HEK293 (cell line): ENCODE data around the gene SEC24A.

Source experiments
- CTCF ChIA-PET: fragments of 350-600 bp; formaldehyde crosslinking; extraction: SDS; loops from one replicate; lab custom pipeline; 2021; ENCODE audit warnings: antibody characterized with exemption; lab: Yijun Ruan, JAX
- POLR2A ChIA-PET: fragments of 300-600 bp; formaldehyde crosslinking; extraction: SDS; loops from one replicate; lab custom pipeline; 2020; ENCODE audit warnings: antibody characterized with exemption, inconsistent platforms; lab: Yijun Ruan, JAX
- H3K27ac ChIP-seq: fragments of 200-500 bp; sonication (Bioruptor generic); 2 replicates; pipeline ENCODE4 v1.5.1; 2014; ENCODE audit warnings: low read depth, low read length, control low read depth, inconsistent platforms; ENCODE audit errors: extremely low read depth
- H3K36me3 ChIP-seq, 2 experiments: fragments of 200-500 bp in 1 of 2; sonication (Bioruptor generic) in 1 of 2; 1 replicate in 1 of 2; 2 replicates in 1 of 2; pipeline ENCODE4 v1.5.1; 2014 to 2017; ENCODE audit warnings: inconsistent platforms in 2 of 2, low read length in 2 of 2; ENCODE audit not compliant: control insufficient read depth in 2 of 2, insufficient read depth in 1 of 2
- H3K4me1 ChIP-seq: fragments of 200-500 bp; sonication (Bioruptor generic); 2 replicates; pipeline ENCODE4 v1.5.1; 2014; ENCODE audit warnings: mild to moderate bottlenecking, low read length, inconsistent platforms; ENCODE audit not compliant: control insufficient read depth, insufficient read depth
- H3K4me3 ChIP-seq: 2 replicates; pipeline ENCODE4 v1.5.1; 2011; ENCODE audit warnings: low read depth, mild to moderate bottlenecking, control low read depth, low read length, moderate library complexity
- H3K9me3 ChIP-seq: fragments of 200-500 bp; sonication (Bioruptor generic); 2 replicates; pipeline ENCODE4 v1.5.1; 2014; ENCODE audit warnings: low read depth, low read length, inconsistent platforms; ENCODE audit not compliant: control insufficient read depth, insufficient read depth
- BCL6B ChIP-seq: fragments of 450-650 bp; formaldehyde crosslinking; IDR thresholded peaks from 2 replicates; pipeline ENCODE4 v1.5.1; 2017; ENCODE audit warnings: missing biosample characterization, missing genetic modification characterization
- FEZF1 ChIP-seq: fragments of 450-650 bp; formaldehyde crosslinking; IDR thresholded peaks from 2 replicates; pipeline ENCODE4 v1.5.1; 2016; ENCODE audit warnings: missing biosample characterization, missing genetic modification characterization
- HOXD13 ChIP-seq: sonication (generic); formaldehyde crosslinking; IDR thresholded peaks from 2 replicates; pipeline ENCODE4 v1.8.0; 2022; ENCODE audit warnings: missing genetic modification reagents, borderline replicate concordance
- IKZF3 ChIP-seq: fragments of 450-650 bp; IDR thresholded peaks from 2 replicates; pipeline ENCODE4 v1.5.0; 2018; ENCODE audit warnings: missing biosample characterization, mild to moderate bottlenecking, missing genetic modification characterization, moderate library complexity
- KLF17 ChIP-seq: fragments of 450-650 bp; formaldehyde crosslinking; IDR thresholded peaks from 2 replicates; pipeline ENCODE4 v1.5.1; 2016; ENCODE audit warnings: missing biosample characterization, missing genetic modification characterization
- PBX3 ChIP-seq: sonication (generic); formaldehyde crosslinking; IDR thresholded peaks from 2 replicates; pipeline ENCODE4 v1.8.1; 2022; ENCODE audit warnings: mild to moderate bottlenecking, moderate library complexity, missing genetic modification reagents
- PRDM10 ChIP-seq: fragments of 450-650 bp; formaldehyde crosslinking; IDR thresholded peaks from 2 replicates; pipeline ENCODE4 v1.5.1; 2016; ENCODE audit warnings: missing biosample characterization, missing genetic modification characterization
- PRDM4 ChIP-seq: fragments of 450-650 bp; formaldehyde crosslinking; IDR thresholded peaks from 2 replicates; pipeline ENCODE4 v1.5.1; 2017; ENCODE audit warnings: missing biosample characterization, missing genetic modification characterization
- SALL2 ChIP-seq: fragments of 450-650 bp; formaldehyde crosslinking; IDR thresholded peaks from 2 replicates; pipeline ENCODE4 v1.5.0; 2017; ENCODE audit warnings: missing biosample characterization, mild to moderate bottlenecking, missing genetic modification characterization, borderline replicate concordance
- ZBTB21 ChIP-seq: fragments of 450-650 bp; formaldehyde crosslinking; IDR thresholded peaks from 2 replicates; pipeline ENCODE4 v1.5.1; 2017; ENCODE audit warnings: missing biosample characterization, missing genetic modification characterization
- ZNF133 ChIP-seq: fragments of 450-650 bp; formaldehyde crosslinking; IDR thresholded peaks from 2 replicates; pipeline ENCODE4 v1.5.1; 2016; ENCODE audit warnings: missing biosample characterization, missing genetic modification characterization
- ZNF16 ChIP-seq: fragments of 450-650 bp; formaldehyde crosslinking; IDR thresholded peaks from 2 replicates; pipeline ENCODE4 v1.5.1; 2016; ENCODE audit warnings: low read depth, missing biosample characterization, missing genetic modification characterization
- ZNF174 ChIP-seq: fragments of 450-650 bp; formaldehyde crosslinking; IDR thresholded peaks from 2 replicates; pipeline ENCODE4 v1.5.0; 2017; ENCODE audit warnings: missing biosample characterization, mild to moderate bottlenecking, missing genetic modification characterization
- ZNF175 ChIP-seq: fragments of 450-650 bp; formaldehyde crosslinking; IDR thresholded peaks from 2 replicates; pipeline ENCODE4 v1.5.1; 2016; ENCODE audit warnings: missing biosample characterization, missing genetic modification characterization
- ZNF23 ChIP-seq: fragments of 450-650 bp; formaldehyde crosslinking; IDR thresholded peaks from 2 replicates; pipeline ENCODE4 v1.5.1; 2016; ENCODE audit warnings: missing biosample characterization, missing genetic modification characterization, borderline replicate concordance
- ZNF37A ChIP-seq: fragments of 450-650 bp; IDR thresholded peaks from 2 replicates; pipeline ENCODE4 v1.5.1; 2018; ENCODE audit warnings: missing biosample characterization, missing genetic modification characterization
- ZNF394 ChIP-seq: fragments of 450-650 bp; formaldehyde crosslinking; IDR thresholded peaks from 2 replicates; pipeline ENCODE4 v1.5.1; 2016; ENCODE audit warnings: missing biosample characterization, missing genetic modification characterization, mild to moderate bottlenecking, moderate library complexity, borderline replicate concordance
- ZNF514 ChIP-seq: fragments of 450-650 bp; formaldehyde crosslinking; IDR thresholded peaks from 2 replicates; pipeline ENCODE4 v1.5.1; 2016; ENCODE audit warnings: missing biosample characterization, missing genetic modification characterization
- ZNF549 ChIP-seq: fragments of 450-650 bp; IDR thresholded peaks from 2 replicates; pipeline ENCODE4 v1.5.1; 2018; ENCODE audit warnings: missing biosample characterization, missing genetic modification characterization, mild to moderate bottlenecking, inconsistent platforms, moderate library complexity
- ZNF558 ChIP-seq: fragments of 450-650 bp; formaldehyde crosslinking; IDR thresholded peaks from 2 replicates; pipeline ENCODE4 v1.5.1; 2016; ENCODE audit warnings: missing biosample characterization, missing genetic modification characterization
- ZNF571 ChIP-seq: fragments of 450-650 bp; formaldehyde crosslinking; IDR thresholded peaks from 2 replicates; pipeline ENCODE4 v1.5.0; 2017; ENCODE audit warnings: missing biosample characterization, missing genetic modification characterization
- ZNF600 ChIP-seq: fragments of 450-650 bp; formaldehyde crosslinking; IDR thresholded peaks from 2 replicates; pipeline ENCODE4 v1.5.1; 2016; ENCODE audit warnings: missing biosample characterization, missing genetic modification characterization
- ZNF645 ChIP-seq: fragments of 450-650 bp; formaldehyde crosslinking; IDR thresholded peaks from 2 replicates; pipeline ENCODE4; 2016; ENCODE audit warnings: missing biosample characterization, missing genetic modification characterization
- ZNF660 ChIP-seq: fragments of 450-650 bp; IDR thresholded peaks from 2 replicates; pipeline ENCODE4 v1.5.1; 2018; ENCODE audit warnings: missing biosample characterization, mild to moderate bottlenecking, missing genetic modification characterization
- ZNF776 ChIP-seq: fragments of 450-650 bp; formaldehyde crosslinking; IDR thresholded peaks from 2 replicates; pipeline ENCODE4 v1.5.0; 2017; ENCODE audit warnings: missing biosample characterization, missing genetic modification characterization, borderline replicate concordance

SEC24A gene

GRCh38 chr5:134648425-134649162 lies at the start of gene SEC24A:
Gene SEC24A, plus strand, starts transcription at chr5:134648785. Its CDS starts 292 bp downstream, at chr5:134649077.
- no peaks in the 10 kb centered on the region for H3K9me3 ChIP-seq
- ChIA-PET CTCF (interaction anchor here (0.6 kb wide), 1 partner anchor 69 kb away, joined by 4 read pairs; no protein-coding TSS in a partner anchor), POLR2A (interaction anchor here (0.8 to 1.3 kb wide), 4 partner anchors 12 to 90 kb away, joined by 3 to 6 read pairs (median 4); partner anchors contain the start of gene CAMLG)
- peak within 1 kb of the TSS; percentile 93 for H3K4me3 ChIP-seq
- H3K27ac ChIP-seq = peak within 1 kb of the TSS; percentile 64
- peaks cover 0 to 16% of the 10 kb centered on the region in 2 experiments; a peak in 1 of 3 replicates for H3K36me3 ChIP-seq
- H3K4me1 ChIP-seq = no peaks in the 10 kb centered on the region; the same call in 1 of the 2 replicates
- TF ChIP-seq PBX3 = peak; percentile 84; the same call in 1 of the 2 replicates
- TF ChIP-seq ZNF549 (tag by site-specific recombination) = no peak
- TF ChIP-seq SALL2 (tag by site-specific recombination) = no peak
- TF ChIP-seq ZNF175 = no peak
- TF ChIP-seq ZNF23 (tag by site-specific recombination) = no peak
- TF ChIP-seq HOXD13 (CRISPR knock-in tag) = no peak
- no peak for TF ChIP-seq PRDM4 (tag by site-specific recombination)
- no peak for TF ChIP-seq FEZF1 (tag by site-specific recombination)
- peak; percentile 21; the same call in 1 of the 2 replicates for TF ChIP-seq KLF17 (tag by site-specific recombination)
- TF ChIP-seq ZNF660 (tag by site-specific recombination) = peak; percentile 71
- TF ChIP-seq ZNF514 (tag by site-specific recombination) = no peak
- peak; percentile 47; the same call in 1 of the 2 replicates for TF ChIP-seq ZNF394
- TF ChIP-seq ZNF37A (tag by site-specific recombination) = no peak
- TF ChIP-seq ZNF776 (tag by site-specific recombination) = no peak
- TF ChIP-seq ZBTB21 (tag by site-specific recombination) = peak; percentile 63; the same call in 1 of the 2 replicates
- no peak for TF ChIP-seq ZNF558 (tag by site-specific recombination)
- peak; percentile 43; the same call in 1 of the 2 replicates for TF ChIP-seq ZNF600 (tag by site-specific recombination)
- no peak for TF ChIP-seq IKZF3 (tag by site-specific recombination)
- TF ChIP-seq PRDM10 (tag by site-specific recombination) = peak; percentile 66
- no peak for TF ChIP-seq ZNF174 (tag by site-specific recombination)
- TF ChIP-seq ZNF571 (tag by site-specific recombination) = no peak
- TF ChIP-seq BCL6B = no peak
- TF ChIP-seq ZNF16 = no peak
- no peak for TF ChIP-seq ZNF133 (tag by site-specific recombination)
- TF ChIP-seq ZNF645 (tag by site-specific recombination) = no peak
